ENCODE data around the gene PGC.

The PGC gene

DNA sequence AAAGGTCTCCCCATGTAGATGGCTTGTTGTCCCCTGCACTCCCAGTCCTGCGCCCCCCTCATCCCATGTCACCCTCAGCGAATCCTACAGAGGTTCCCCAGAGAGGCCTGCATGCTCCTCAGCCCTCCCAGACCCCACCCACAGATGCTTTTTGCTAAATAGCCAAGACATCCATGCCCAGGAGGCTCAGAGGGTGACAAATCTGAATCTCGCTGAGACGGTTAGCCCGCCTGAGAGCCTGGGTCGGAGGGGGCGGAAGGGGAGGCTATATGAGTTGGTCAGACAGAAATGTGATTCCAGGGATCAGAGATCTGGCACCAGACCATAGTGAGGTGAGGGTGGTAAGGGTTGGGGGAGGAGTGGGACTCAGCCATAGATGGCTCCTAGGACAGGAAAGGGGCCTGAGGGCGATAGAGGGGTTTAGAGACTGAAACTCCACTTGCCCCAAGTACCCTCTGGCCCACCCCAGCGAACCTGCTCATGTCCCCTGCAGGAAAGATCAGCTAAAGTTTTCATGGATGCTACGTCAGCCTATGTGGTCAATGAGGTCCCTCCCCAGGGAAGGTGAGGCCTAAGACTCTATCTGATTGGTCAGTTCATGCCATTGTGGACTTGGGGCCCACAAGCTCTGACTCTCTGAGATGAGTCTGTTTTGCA is 45.0 kb downstream of the PGC start:
- no peak for DNase-seq

DNA sequence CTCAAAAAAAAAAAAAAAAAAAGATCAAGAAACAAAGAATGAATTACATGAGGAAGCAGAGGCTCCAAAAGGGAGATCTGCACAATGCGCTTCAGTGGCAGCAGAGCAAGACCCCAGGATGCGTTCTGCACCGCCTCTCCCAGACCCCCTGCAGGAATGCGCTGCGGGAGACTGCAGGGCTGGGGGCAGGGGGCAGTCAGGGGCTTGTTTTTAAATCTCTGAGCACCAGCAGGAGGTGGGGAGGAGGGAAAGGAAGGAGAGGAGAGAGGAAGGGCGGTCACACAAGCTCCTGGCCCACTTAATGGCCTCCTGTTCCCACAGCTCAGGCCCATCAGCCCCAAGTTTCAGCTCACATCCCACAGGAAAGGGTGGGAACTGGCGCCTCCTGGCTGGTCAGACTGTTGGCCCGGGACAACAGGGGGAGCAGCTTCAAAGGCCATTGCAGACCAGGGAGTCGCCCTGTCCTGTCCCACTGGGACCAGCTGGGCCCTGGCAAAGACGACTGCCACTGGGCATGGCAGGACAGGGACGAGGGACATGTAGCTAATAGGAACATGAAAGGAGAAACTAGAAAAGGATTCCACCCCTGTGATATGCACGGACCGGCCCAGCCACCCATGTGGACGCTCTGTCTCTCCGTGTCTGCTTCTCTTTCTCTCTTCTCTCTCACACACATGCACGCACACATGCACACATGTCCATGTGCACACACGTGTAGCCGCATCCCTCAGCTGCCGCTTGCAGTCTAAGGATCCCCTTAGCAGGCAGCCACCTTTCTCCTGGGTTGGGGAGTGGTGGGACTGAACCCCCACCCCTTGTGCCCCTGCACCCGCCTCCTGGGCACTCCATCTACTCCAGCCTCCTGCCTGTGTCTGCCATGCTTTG is 46.5 kb downstream of the PGC start:
- peak in 16 of 51 donors; percentile 20 to 60 (median 40) for DNase-seq

DNA sequence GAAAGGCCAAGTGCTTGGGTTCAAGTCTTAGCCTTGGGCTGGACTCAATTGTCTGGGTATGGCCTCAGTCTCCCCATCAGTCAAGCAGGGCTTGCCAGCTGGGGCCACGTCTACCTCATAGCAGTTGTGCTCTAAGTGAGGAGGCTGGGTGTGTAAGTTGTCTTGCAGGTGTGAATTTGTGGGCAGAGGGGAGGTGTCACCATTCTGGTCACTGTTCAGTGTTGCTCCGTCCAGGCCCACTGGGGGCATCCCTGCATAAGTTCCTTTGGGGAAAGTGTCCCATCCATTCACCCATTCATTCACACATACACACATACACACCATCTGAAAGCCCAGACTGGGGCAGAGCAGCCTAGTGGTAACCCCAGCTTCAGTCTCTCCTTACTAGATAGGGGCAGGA is 48.1 kb downstream of the PGC start:
- DNase-seq = peak in 1 of 51 donors; percentile 64

DNA sequence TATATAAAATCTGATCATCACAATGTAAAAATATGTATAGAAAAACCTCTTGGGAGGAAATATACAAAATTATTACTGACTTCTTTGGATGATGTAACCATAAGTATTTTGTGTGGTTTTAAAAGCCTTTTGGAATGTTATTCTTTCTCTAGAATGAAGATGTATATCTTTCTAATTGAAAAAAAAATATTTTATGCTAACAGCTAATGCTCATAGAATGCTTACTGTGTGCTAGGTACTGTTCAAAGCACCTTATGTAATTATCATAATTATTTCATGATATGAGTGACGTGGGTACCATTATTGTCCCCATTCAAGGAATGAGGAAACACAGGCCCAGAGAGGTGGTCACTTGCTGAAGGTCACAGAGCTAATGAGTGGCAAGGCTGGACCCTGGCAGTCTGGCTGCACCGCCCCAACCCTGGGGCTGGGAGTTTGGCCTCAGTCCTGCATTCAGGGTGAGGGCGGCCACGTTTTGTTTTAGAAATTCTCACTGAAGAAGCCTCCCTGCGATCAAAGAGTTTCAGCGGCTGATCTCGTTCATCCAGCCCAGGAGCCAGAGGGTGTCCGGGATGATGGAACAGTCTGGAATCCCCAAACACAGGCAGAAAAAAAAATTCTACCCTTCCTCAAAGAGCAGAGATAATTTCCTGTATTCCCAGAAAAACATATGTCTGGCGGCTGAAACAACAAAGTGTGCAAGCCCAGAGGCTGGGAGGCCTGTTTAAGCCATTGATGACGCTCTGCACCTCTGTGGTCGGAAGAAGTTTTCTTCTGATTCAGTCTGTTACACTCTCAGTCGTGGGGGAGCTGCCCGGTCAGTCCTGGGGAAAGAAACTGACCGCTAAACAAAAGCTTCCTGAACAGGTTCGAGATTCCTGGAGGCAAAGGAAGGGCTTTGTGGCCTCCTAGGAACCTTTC is 49.1 kb downstream of the PGC start:
- peak in 1 of 51 donors; percentile 30 for DNase-seq

DNA sequence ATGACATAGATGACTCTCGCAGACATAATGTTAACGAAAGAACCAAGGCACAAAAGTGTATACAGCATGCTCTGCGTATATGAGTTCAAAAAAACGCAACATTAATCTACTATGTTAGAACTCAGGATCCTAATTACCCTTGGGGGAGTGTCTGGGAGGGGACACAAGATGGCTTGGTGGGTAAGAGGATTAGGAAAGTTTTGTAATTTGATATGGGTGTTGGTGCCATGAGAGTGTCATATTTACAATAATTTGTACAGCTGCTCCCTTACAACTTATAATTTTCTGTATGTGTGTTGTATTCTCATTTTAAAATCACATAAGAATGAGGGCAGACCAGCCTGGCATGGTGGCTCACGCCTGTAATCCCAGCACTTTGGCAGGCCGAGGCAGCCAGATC is 50.4 kb downstream of the PGC start:
- no peak for DNase-seq

DNA sequence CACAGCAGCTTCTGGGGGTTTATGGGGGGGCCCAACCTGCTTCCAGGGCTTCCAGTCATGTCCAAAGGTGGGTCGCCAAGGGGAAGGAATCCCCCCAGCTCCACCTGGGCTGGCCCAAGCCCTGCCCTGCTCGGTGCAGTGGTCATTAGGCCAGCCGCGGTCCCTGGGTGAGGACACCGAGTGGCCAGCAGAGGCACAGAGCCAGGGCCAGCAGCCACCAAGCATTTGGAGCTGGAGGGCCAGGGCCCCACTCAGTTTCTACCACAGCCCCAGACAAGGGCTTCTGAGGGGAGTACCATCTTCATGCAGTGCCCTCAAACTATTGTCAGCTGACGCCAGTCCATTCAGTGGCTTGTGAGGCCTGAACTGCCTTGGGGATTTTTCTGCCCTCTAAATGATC is 51.4 kb downstream of the PGC start:
- peak in 7 of 51 donors; percentile 24 to 46 (median 27) for DNase-seq

DNA sequence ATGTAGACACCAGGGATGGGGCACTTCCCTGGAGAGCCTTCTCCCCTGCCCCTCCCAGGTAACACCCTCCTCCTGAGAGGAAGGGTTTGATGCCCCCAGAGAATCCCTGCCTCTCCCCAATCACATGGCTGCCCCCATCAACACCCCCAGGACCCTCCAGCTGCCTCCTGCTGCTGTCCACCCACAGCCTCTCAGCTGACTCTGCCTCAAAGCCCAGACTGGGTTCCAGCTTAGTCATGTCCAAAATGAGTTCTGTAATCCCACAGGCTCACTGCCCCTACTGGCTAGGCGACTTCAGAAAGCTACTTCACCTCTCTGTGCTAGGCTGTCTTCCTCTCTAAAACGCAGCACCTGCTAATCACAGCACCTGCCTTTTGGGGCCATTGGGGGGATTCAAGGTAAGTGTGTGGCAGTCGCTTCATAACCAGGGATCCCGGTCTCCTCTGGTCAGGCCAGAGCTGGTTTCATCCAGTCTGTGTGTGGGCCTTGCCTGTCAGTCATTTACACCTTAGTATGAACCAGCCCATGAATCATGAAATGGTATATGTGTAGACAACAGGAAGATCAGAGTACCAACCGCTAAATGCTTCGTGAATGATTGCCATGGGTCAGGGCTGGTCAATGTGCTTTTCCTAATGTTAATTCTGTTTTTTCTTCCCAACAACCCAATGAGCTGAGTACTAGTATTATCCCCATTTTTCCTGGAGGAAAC is 52.2 kb downstream of the PGC start:
- peak in 5 of 51 donors; percentile 15 to 50 (median 24) for DNase-seq

DNA sequence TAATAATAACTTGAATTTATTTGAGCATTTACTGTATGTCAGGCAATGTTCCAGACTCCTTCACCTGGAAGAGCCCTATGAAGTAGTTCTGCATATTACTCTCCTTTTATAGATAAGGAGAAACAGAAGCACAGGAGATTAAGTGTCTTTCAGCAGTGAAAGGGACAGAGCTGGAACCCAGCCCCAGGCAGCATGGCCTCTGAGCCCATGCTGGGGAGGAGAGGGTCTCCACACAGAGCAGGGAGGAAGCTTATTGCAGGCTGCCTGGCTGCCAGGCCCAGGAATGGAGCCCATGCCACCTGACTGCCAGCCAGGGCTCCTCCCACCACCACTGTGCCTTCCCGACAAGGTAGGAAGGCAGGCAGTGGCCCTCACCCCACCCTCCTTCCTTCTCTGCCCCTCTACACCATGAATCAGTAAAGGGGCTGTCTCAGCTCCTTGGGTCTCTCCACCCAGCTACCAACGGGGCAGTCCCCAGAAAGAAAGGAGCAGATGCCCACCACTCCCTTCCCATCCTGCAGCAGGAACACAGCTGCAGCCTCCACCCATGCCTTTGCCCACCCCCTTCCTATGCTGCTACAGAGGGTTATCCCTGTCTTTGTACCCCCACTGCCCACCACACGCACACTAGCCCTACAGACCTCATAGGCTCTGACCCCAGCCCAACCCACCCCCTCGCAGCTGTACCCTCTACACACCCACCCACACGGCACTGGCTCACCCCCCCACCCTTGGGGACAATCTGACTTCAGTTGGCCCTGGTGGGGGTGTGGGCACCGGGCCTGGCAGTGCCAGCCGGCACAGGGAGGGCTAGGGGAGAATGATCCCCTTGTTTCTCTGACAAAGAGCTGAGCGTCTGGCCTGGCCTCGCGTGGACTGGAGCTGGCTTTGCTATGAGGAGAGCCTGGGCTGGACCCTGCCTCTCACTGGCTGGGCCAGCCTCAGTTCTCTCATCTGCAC is 53.6 kb downstream of the PGC start:
- peak in 45 of 51 donors; percentile 28 to 95 (median 84) for DNase-seq

DNA sequence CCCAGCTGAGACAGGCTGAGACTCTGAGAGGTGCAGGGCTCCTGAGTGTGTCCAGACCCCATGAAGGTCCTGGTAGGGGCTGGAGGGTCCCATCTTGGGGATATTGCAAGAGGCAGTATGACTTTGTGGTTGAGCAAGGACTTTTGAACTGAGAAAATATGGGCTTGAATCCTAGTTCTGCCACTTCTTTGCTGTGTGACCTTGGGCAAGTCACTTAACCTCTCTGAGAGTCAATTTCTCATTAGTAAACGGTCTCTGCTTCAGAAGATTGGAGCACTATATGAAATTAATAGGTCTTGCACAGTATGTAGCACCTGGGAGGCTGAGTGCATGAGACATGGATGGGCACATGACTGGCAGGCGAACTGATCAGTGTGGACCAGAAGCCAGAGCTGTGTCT is 54.5 kb downstream of the PGC start:
- DNase-seq = peak in 1 of 51 donors; percentile 41

DNA sequence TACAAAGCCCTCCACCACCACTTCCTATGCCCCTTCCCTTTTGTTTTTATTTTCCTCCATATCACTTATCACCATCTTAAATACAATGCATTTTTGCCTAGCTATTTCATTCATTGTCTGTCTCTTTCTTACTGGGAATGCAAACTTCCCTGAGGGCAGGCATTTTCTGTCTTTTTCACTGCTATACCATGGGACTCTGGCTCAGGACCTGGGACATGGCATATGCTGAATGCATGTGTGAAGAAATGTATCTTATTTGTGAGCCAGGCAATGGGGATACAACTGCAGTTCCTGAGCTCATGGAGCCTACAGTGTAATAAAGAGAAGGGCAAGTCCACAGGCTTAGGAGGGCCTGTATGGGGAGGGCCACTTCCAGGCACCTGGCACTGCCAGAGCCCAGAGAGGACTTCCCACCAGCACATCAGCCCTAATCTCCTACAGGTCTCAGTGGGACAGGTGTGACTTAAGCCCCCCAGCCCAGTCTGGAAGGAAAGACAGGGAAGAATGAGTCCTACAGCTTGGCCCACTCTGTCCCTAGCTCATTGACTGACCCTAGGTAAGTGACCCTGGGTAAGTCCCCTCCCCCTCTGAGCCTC is 55.0 kb downstream of the PGC start:
- no peak for DNase-seq

DNA sequence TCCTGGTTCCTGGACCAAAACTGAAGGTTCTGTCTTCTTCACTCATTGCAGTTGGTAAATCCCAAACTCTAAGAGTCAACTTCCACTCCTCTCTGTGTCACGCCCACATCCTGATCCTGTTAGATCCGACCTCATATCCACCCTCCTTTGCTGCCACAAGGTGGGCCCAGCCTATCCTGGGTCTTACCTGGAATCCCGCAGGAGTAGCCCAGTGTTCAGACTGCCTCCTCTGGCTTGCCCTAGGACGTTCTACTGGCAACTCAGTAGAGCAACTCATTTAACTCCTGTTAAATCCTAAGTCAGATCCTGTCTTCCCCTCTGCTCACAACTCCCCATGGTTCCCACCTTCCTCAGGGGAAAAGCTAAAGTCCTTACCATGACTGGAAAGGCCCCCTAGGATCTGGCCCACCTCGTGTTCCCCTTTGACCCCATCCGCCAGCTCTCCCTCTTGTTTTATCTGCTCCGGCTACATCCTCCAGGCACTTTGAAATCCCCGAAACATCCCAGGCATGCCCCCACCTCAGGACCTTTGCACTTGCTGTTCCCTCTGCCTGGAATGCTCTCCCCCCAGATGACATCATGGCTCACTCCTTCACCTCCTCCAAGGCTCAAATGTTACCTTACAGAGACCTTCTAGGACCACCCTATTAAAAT is 55.6 kb downstream of the PGC start:
- no peak for DNase-seq

DNA sequence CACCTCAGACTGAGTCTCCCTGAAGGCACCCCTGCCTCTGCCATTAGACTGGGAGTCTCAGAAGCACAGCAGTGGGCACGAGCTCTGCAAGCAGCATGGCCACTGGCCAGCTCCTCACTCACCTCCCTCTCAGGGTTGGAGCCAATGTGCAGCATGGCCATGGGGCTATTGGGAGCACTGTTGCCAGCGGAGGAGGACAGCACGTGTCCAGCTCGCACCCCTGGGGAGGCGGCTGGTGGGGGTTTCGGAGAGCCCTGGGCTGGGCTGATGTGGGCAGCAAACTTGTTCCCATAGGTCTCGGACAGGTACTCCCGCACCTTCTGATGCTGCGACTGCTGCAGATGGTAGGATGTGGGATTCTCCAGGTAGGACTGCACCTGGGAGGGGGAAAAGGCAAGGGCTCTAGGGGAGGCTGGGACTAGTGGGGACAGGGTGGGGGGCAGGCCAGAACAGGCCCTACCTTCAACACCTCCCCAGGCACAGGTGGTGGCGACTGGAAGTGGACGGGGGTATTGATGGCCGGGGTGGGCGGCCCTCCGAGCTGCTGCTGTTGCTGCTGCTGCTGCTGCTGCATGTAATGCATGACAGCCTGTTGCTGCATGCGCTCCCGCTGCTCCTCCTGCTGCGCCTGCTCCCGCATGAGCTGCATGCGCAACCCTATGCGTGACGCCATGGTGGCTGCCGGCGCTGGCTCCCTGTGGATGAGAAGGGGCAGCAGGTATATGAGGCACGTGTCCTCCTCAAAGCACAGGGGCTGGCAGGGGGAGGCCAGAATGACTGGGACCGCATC is 56.5 kb downstream of the PGC start:
- no peak for DNase-seq

DNA sequence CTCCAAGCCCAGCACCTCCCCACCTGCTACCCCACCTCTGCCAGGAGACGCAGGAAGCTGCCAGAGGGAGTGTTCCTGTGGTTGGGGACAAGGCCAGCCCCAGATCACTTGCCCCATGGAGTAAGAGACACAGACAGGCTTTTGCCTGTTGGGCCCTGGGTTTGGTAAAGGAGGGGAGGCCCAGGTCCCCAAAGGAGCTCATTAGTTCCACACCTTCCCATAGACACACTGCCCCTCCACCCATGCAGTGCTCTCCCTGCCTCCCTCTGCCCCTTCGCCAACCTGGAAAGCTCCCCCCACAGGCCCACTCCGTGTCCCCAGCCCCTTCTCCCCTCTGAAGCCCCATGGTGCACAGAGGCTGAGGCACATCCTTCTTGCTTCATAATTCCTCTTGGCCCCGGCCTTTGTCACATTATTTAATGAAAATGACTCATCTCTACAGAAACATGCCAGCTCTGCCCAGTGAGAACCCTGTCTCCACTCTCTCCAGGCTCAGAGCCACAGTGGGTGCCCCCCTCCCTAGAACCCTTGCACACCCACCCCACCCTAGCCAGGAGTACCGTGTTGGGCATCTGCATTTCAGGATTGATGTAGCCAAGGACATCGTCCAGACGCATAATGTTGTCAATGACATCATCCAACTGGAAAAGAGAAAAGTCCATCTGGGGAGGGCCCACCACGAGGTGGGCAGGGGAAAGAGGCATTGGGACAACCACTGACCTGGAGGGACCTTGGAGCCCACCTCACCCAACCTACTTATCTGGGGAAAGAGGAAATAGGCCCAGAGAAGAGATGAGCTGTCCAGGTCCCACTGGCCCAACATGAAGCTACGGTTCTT is 57.8 kb downstream of the PGC start:
- peak in 2 of 51 donors; percentile 24 to 44 for DNase-seq

DNA sequence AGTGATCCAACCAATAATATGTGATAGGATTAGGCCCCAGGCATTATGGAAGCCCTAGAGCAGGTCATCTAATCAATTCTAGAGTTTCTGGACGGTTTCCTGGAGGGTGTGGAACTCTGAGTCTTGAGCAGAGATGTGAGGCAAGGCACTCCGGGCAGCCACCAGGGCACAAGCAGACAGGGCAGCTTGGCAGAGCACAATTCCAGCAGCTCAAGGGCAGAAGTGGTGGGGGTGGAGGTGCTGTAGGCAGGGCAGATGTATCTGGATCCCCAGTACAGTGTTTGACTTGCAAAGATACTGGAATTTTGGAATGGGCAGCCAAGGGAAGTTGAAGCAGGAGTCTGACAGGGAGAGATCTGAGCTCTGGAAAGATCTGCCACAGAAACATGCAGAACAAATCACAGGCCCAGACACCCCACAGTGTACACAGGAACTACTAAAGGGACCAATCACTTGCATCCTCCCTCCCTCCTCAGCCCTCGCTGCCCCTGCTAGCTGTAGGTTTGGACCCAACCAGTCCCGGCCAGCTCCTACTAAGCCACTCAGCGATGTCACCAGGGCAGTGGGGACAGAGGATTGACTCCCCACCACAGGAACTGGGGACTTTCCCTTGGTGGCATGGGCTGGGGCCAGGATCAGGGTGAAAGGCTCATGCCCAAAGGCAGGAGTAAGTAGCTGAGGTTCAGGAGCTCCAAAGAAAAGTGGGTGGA is 58.8 kb downstream of the PGC start:
- DNase-seq = peak in 2 of 51 donors; percentile 27 to 30

DNA sequence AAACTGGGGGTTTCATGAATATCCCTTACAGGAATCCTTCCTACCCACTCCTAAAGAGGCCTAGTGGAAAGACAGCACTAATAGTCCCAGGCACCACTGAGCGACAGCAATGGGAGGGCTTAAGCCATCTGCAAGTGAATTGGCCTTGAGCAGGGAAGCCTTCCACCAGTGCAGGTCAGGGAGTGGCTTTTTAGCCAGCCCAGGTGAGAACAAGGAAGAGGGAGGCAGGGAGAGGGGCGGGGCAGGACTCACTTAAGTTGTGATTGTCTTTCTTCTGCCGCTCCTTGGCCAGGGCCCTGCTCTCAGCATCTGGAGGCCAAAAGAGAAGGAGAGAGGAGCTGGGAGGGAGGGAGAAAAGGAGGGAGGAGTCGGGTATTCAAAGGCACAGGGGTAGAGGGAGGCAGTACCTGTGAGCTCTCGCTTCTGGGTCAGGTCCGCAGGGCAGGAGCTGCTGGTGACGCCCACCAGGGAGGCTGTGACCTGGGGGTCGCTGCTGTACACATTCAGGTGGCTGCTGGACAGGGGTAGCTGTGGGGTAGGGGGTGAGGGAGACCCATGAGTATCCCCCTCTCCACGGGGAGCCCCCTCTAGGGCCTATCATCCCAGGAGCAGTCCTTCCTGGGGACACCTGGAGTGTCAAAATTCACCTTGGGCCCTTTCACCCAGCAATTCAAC is 59.6 kb downstream of the PGC start:
- DNase-seq = no peak
